HEK293 (cell line): ENCODE results near the gene NOL9.

Experiments used
- ATF2 ChIP-seq: fragments of 450-650 bp; formaldehyde crosslinking; IDR thresholded peaks from 2 replicates; pipeline ENCODE4 v1.5.1; 2016; ENCODE audit warnings: missing biosample characterization, missing genetic modification characterization, low read depth
- ELK4 ChIP-seq: IDR thresholded peaks from 2 replicates; pipeline ENCODE4 v1.6.1; 2011; ENCODE audit warnings: mild to moderate bottlenecking, low read depth, low read length, borderline replicate concordance
- IKZF3 ChIP-seq: fragments of 450-650 bp; IDR thresholded peaks from 2 replicates; pipeline ENCODE4 v1.5.0; 2018; ENCODE audit warnings: missing biosample characterization, mild to moderate bottlenecking, missing genetic modification characterization, moderate library complexity
- PATZ1 ChIP-seq: fragments of 450-650 bp; formaldehyde crosslinking; IDR thresholded peaks from 2 replicates; pipeline ENCODE4 v1.5.1; 2016; ENCODE audit warnings: missing biosample characterization, missing genetic modification characterization
- SETDB1 ChIP-seq: IDR thresholded peaks from one replicate; pipeline ENCODE4 v1.6.1; 2017; ENCODE audit warnings: mild to moderate bottlenecking, low read length, moderate library complexity, mixed read lengths; ENCODE audit not compliant: insufficient read length
- ZNF280D ChIP-seq: fragments of 450-650 bp; formaldehyde crosslinking; IDR thresholded peaks from 2 replicates; pipeline ENCODE4 v1.5.1; 2016; ENCODE audit warnings: missing biosample characterization, missing genetic modification characterization
- ZNF426 ChIP-seq: fragments of 450-650 bp; formaldehyde crosslinking; IDR thresholded peaks from 2 replicates; pipeline ENCODE4 v1.5.1; 2017; ENCODE audit warnings: missing biosample characterization, missing genetic modification characterization, mild to moderate bottlenecking, inconsistent platforms, moderate library complexity
- ZNF433 ChIP-seq: fragments of 450-650 bp; formaldehyde crosslinking; IDR thresholded peaks from 2 replicates; pipeline ENCODE4 v1.5.1; 2016; ENCODE audit warnings: missing biosample characterization, missing genetic modification characterization, low read depth
- TF ChIP-seq, protein P1 (sequence below): fragments of 450-650 bp; formaldehyde crosslinking; IDR thresholded peaks from 2 replicates; pipeline ENCODE4 v1.5.1; 2016; ENCODE audit warnings: missing biosample characterization, missing genetic modification characterization

DNA sequence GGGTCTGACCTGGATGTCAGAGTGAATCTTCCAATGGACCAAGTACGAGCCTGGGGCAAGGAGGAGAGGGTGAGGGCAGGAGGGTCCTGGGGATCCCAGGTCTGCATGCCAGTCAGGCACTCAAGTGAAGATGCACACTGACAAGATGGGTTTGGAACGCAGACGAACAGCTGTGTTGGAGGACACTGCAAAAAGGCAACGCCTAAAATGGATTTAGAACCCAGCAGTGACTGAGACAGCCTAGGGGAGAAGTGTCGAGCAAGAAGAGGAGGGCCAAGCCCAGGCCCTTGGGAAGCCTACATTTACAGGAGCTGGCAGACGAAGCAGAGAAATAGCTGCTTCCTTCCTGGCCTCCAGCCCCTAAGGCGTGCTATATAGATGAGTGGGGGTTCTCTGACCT, 25.8 kb downstream of the NOL9 start:
- TF ChIP-seq, protein P1, sequence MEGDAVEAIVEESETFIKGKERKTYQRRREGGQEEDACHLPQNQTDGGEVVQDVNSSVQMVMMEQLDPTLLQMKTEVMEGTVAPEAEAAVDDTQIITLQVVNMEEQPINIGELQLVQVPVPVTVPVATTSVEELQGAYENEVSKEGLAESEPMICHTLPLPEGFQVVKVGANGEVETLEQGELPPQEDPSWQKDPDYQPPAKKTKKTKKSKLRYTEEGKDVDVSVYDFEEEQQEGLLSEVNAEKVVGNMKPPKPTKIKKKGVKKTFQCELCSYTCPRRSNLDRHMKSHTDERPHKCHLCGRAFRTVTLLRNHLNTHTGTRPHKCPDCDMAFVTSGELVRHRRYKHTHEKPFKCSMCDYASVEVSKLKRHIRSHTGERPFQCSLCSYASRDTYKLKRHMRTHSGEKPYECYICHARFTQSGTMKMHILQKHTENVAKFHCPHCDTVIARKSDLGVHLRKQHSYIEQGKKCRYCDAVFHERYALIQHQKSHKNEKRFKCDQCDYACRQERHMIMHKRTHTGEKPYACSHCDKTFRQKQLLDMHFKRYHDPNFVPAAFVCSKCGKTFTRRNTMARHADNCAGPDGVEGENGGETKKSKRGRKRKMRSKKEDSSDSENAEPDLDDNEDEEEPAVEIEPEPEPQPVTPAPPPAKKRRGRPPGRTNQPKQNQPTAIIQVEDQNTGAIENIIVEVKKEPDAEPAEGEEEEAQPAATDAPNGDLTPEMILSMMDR (tag by site-specific recombination) = no peak
- TF ChIP-seq IKZF3 (tag by site-specific recombination) (no peak), ZNF433 (tag by site-specific recombination) (no peak), PATZ1 (tag by site-specific recombination) (no peak), ATF2 (tag by site-specific recombination) (no peak), SETDB1 (no peak), ELK4 (no peak), ZNF280D (tag by site-specific recombination) (no peak), ZNF426 (tag by site-specific recombination) (no peak)
